Testis (tissue), 2 donors: ENCODE measurements around the gene LGALS4.

ENCODE experiments used
- CTCF ChIP-seq, 3 experiments: fragments of 450-650 bp in 2 of 3; fragments of 200-600 bp in 1 of 3; sonication (generic) in 1 of 3; IDR thresholded peaks; one replicate each; pipeline ENCODE4 v1.5.1; 2016 to 2019; ENCODE audit warnings: antibody characterized with exemption in 3 of 3, mild to moderate bottlenecking in 2 of 3, moderate library complexity in 1 of 3
- POLR2A ChIP-seq: fragments of 450-650 bp; IDR thresholded peaks from one replicate; pipeline ENCODE4 v1.6.1; 2017; ENCODE audit warnings: antibody characterized with exemption, mild to moderate bottlenecking, moderate library complexity

GRCh38 chr19:38784224-38784623 is 28.5 kb downstream of the LGALS4 start:
- TF ChIP-seq POLR2A (no peak), CTCF (IDR thresholded peaks at IDR 0.05) (no peak)
